Neutrophil (primary cell): Measurements from ENCODE around the gene RFK.

ENCODE experiments used
- H3K27ac ChIP-seq: fragments of 200-600 bp; sonication (generic); 2 replicates; pipeline ENCODE4 v1.5.1; 2016; ENCODE audit warnings: mild to moderate bottlenecking, moderate library complexity
- H3K27me3 ChIP-seq: fragments of 200-600 bp; sonication (generic); 2 replicates; pipeline ENCODE4 v1.6.0; 2016; ENCODE audit warnings: mild to moderate bottlenecking
- H3K36me3 ChIP-seq: fragments of 200-600 bp; sonication (generic); 2 replicates; pipeline ENCODE4 v1.5.1; 2017
- H3K4me1 ChIP-seq, 2 experiments: fragments of 200-600 bp in 1 of 2; sonication (generic) in 1 of 2; 1 replicate in 1 of 2; 2 replicates in 1 of 2; pipeline versions ENCODE4 v1.5.1 to v1.6.1; 2013 to 2016; ENCODE audit warnings: low read depth in 1 of 2, low read length in 1 of 2, mild to moderate bottlenecking in 1 of 2, moderate library complexity in 1 of 2; ENCODE audit not compliant: control insufficient read depth in 1 of 2, insufficient read depth in 1 of 2
- H3K4me3 ChIP-seq, 2 experiments: fragments of 200-600 bp in 1 of 2; sonication (generic) in 1 of 2; 1 replicate in 1 of 2; 2 replicates in 1 of 2; pipeline ENCODE4 v1.5.1; 2013 to 2016; ENCODE audit warnings: low read depth in 1 of 2, low read length in 1 of 2, mild to moderate bottlenecking in 1 of 2, moderate library complexity in 1 of 2
- H3K9me3 ChIP-seq: fragments of 200-600 bp; sonication (generic); 2 replicates; pipeline ENCODE4 v1.5.1; 2016
- CTCF ChIP-seq: fragments of 200-600 bp; sonication (generic); IDR thresholded peaks from 2 replicates; pipeline ENCODE4 v1.5.1; 2016; ENCODE audit warnings: antibody characterized with exemption

Gene RFK

GRCh38 chr9:76373784-76374474 is 20.3 kb downstream of the RFK start:
- no peak for TF ChIP-seq CTCF
- H3K27ac ChIP-seq: no peak overlapping the region
- no peak overlapping the region for H3K4me3 ChIP-seq
- H3K4me1 ChIP-seq: no peaks in the 10 kb centered on the region
- no peaks in the 10 kb centered on the region for H3K36me3 ChIP-seq
- H3K27me3 ChIP-seq: no peaks in the 10 kb centered on the region
- no peaks in the 10 kb centered on the region for H3K9me3 ChIP-seq

GRCh38 chr9:76373173-76373783 is 20.9 kb downstream of the RFK start:
- no peak overlapping the region for H3K4me3 ChIP-seq
- H3K4me1 ChIP-seq: no peaks in the 10 kb centered on the region
- H3K27ac ChIP-seq: no peak overlapping the region
- H3K9me3 ChIP-seq: no peaks in the 10 kb centered on the region
- H3K27me3 ChIP-seq: no peaks in the 10 kb centered on the region
- no peak for TF ChIP-seq CTCF
- H3K36me3 ChIP-seq: no peaks in the 10 kb centered on the region

- no peaks in the 10 kb centered on the region for H3K4me1 ChIP-seq
- no peaks in the 10 kb centered on the region for H3K36me3 ChIP-seq
- H3K27me3 ChIP-seq: no peaks in the 10 kb centered on the region
- H3K4me3 ChIP-seq: no peak overlapping the region
- H3K27ac ChIP-seq: no peak overlapping the region
- TF ChIP-seq CTCF: no peak
- H3K9me3 ChIP-seq: no peaks in the 10 kb centered on the region
Observed at GRCh38 chr9:76372336-76372735, 21.9 kb downstream of the RFK start.

GRCh38 chr9:76371901-76372300 is 22.3 kb downstream of the RFK start:
- TF ChIP-seq CTCF: no peak
- H3K27ac ChIP-seq: no peak overlapping the region
- no peaks in the 10 kb centered on the region for H3K27me3 ChIP-seq
- no peaks in the 10 kb centered on the region for H3K36me3 ChIP-seq
- no peaks in the 10 kb centered on the region for H3K4me1 ChIP-seq
- H3K9me3 ChIP-seq: no peaks in the 10 kb centered on the region
- no peak overlapping the region for H3K4me3 ChIP-seq

GRCh38 chr9:76370396-76371023 is 23.7 kb downstream of the RFK start:
- Histone ChIP-seq H3K4me1 (no peaks in the 10 kb centered on the region), H3K27me3 (no peaks in the 10 kb centered on the region), H3K9me3 (no peaks in the 10 kb centered on the region), H3K27ac (no peak overlapping the region), H3K4me3 (no peak overlapping the region), H3K36me3 (no peaks in the 10 kb centered on the region)
- TF ChIP-seq CTCF: no peak
